K562 (cell line): ENCODE measurements around the gene CHRNE. TPM values are rescaled to one million over a fixed set of nuclear protein-coding genes. Genes with fewer than 3 reads are reported as not detected.

Experiments used
- EWSR1 ChIP-seq: fragments of 450-650 bp; IDR thresholded peaks from 2 replicates; pipeline ENCODE4 v1.6.1; 2018; ENCODE audit warnings: borderline replicate concordance, mild to moderate bottlenecking, low read depth, moderate library complexity; ENCODE audit not compliant: partially characterized antibody
- NCOA2 ChIP-seq, 2 experiments: fragments of 450-650 bp; IDR thresholded peaks; 2 replicates each; pipeline ENCODE4 v1.6.1; 2018; ENCODE audit warnings: mild to moderate bottlenecking in 2 of 2, moderate library complexity in 1 of 2; ENCODE audit not compliant: partially characterized antibody in 2 of 2
- NFE2 ChIP-seq: IDR thresholded peaks from 2 replicates; pipeline ENCODE4 v1.6.1; 2014; ENCODE audit warnings: antibody characterized with exemption, low read depth
- PHF20 ChIP-seq: fragments of 450-650 bp; IDR thresholded peaks from 2 replicates; pipeline ENCODE4 v1.6.1; 2018; ENCODE audit not compliant: partially characterized antibody
- RBM34 ChIP-seq: fragments of 200-400 bp; formaldehyde crosslinking; IDR thresholded peaks from 2 replicates; pipeline ENCODE4 v1.6.1; 2018; ENCODE audit warnings: low read length, borderline replicate concordance; ENCODE audit not compliant: insufficient read depth
- RHOXF2B ChIP-seq: fragments of 250-450 bp; sonication (Bioruptor Pico); conservative IDR thresholded peaks from 2 replicates; pipeline ENCODE4 v1.5.1; 2021
- TAF1 ChIP-seq: IDR thresholded peaks from 2 replicates; pipeline ENCODE4 v1.6.1; 2011; ENCODE audit warnings: mild to moderate bottlenecking, low read length, moderate library complexity; ENCODE audit not compliant: insufficient read depth, control insufficient read depth, severe bottlenecking; ENCODE audit errors: extremely low read depth
- TEAD4 ChIP-seq, 2 experiments: sonication (generic) in 1 of 2; formaldehyde crosslinking in 1 of 2; IDR thresholded peaks; 2 replicates each; pipeline versions ENCODE4 v1.6.1 to v1.8.0; 2012 to 2022; ENCODE audit warnings: borderline replicate concordance in 1 of 2, inconsistent platforms in 1 of 2, low read length in 1 of 2, mild to moderate bottlenecking in 1 of 2, missing genetic modification reagents in 1 of 2
- WHSC1 ChIP-seq: IDR thresholded peaks from one replicate; pipeline ENCODE4 v1.6.1; 2012; ENCODE audit warnings: low read length, control low read depth, inconsistent platforms
- ZBTB1 ChIP-seq: sonication (generic); formaldehyde crosslinking; IDR thresholded peaks from 2 replicates; pipeline ENCODE4 v1.8.1; 2023; ENCODE audit warnings: missing genetic modification reagents, low read depth, mild to moderate bottlenecking, borderline replicate concordance
- ZNF263 ChIP-seq: sonication (generic); formaldehyde crosslinking; IDR thresholded peaks from 2 replicates; pipeline ENCODE4 v1.8.0; 2022; ENCODE audit warnings: mild to moderate bottlenecking, missing genetic modification reagents, borderline replicate concordance
- ZNF431 ChIP-seq: sonication (generic); formaldehyde crosslinking; IDR thresholded peaks from 2 replicates; pipeline ENCODE4 v1.8.0; 2022; ENCODE audit warnings: mild to moderate bottlenecking, missing genetic modification reagents
- ZNF436 ChIP-seq: fragments of 250-450, 450-650 bp; sonication (Bioruptor Pico); formaldehyde crosslinking; IDR thresholded peaks from 2 replicates; pipeline ENCODE4 v1.7.0; 2020; ENCODE audit warnings: mild to moderate bottlenecking
- polyA plus RNA-seq, 8 experiments: library from polyadenylated mRNA; depleted of rRNA in 4 of 8; stranded (reverse) in 5 of 8; unstranded in 3 of 8; fragments of >200 nt; fragmentation: Nextera tagmentation in 2 of 8; fragmentation: Illumina TruSeq in 1 of 8; extraction: Ambion mirVana in 2 of 8; extraction: Trizol in 1 of 8; gene quantifications; 2 replicates each; pipeline versions ENCODE4 v1.2.1 to v1.2.3, GENCODE V29; 2011 to 2014; ENCODE audit warnings: inconsistent platforms in 1 of 8, missing spikeins in 1 of 8
- total RNA-seq, 7 experiments: library from RNA; depleted of rRNA in 6 of 7; stranded (reverse); fragments of >200 nt in 6 of 7; fragmentation: Illumina TruSeq in 2 of 7; extraction: Trizol in 2 of 7; gene quantifications; 2 replicates each; pipeline versions ENCODE4 v1.2.1 to v1.2.3, GENCODE V29; 2011 to 2021; ENCODE audit warnings: low replicate concordance in 1 of 7
- TF ChIP-seq, protein P1 (sequence below): fragments of 250-450 bp; sonication (Bioruptor Pico); IDR thresholded peaks from 2 replicates; pipeline ENCODE4 v1.5.0; 2021; ENCODE audit warnings: mild to moderate bottlenecking, moderate library complexity
- TF ChIP-seq, protein P2 (sequence below): fragments of 250-450 bp; sonication (Bioruptor Pico); IDR thresholded peaks from 2 replicates; pipeline ENCODE4 v1.5.0; 2020; ENCODE audit warnings: mild to moderate bottlenecking, borderline replicate concordance

The CHRNE gene
- total and polyA plus RNA-seq, 9 of the 15 experiments (the other 6 are each of a cell fraction or from before 2014, with no cell fraction given): not detected

DNA sequence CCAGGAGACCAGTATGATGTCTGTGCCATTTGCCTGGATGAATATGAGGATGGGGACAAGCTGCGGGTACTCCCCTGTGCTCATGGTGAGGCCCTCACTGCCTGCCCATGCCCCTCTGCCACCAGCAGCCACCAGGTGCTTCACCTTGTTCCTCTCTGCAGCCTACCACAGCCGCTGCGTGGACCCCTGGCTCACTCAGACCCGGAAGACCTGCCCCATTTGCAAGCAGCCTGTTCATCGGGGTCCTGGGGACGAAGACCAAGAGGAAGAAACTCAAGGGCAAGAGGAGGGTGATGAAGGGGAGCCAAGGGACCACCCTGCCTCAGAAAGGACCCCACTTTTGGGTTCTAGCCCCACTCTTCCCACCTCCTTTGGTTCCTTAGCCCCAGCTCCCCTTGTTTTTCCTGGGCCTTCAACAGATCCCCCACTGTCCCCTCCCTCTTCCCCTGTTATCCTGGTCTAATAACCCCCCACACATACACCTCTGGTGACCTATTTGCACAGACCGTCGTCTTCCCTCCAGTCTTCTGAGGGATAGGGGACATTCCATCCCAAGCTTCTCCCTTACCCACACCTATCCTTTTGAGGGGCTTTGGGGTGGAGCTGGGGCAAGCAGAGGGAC, 41.8 kb upstream of the CHRNE start (continued):
- TF ChIP-seq, protein P1, sequence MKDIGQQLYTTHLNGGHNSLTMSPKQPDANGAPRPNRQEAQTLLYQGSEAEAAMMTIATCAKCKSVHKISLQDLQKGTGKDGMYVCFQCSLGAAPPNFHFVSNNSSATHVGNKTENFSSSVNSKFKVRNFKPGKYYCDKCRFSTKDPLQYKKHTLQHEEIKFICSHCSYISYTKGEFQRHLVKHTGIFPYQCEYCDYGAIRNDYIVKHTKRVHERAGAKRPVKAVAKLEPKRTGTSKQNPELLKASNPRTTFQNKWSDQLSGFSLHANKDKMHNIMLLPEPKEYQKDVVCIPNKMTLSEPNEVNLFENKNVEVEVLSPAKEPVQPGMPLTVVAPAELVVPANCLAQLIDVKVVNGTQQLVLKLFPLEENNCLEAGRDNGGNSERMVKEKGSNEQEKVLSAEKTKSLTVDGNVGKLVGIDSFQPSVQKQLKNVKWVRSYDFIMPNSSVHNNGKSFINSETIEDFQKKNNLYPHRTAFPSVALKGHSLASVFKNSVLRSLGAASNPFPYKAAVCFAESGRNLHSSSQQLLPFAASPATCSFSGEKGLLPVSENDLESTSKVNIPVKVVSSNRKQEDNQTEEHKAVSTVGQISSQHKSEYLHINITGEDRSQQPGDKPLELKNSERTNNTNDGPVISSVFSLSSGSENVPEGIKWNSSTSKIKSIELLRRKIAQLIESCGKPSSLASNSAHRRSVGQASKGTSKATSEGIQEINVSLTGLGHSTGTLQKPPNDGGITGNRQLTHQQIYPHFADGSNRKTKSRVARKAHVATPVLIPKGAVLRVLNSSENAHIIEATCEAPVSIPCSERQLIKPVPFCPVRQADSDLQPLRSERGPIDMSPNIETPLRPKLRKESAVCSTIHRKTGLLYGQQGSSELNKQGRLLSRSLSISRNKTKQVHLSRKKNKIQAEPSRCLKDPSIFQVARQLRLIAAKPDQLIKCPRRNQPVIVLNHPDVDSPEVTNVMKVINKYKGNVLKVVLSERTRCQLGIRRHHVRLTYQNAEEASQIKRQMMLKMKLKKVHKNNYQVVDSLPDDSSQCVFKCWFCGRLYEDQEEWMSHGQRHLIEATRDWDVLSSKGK: no peak
- no peak for TF ChIP-seq WHSC1
- TF ChIP-seq RHOXF2B: no peak
- no peak for TF ChIP-seq ZNF263 (CRISPR knock-in tag)
- no peak for TF ChIP-seq ZNF431 (CRISPR knock-in tag)
- TF ChIP-seq NCOA2 (IDR thresholded peaks at IDR 0.05; ENCODE audit: partially characterized antibody in 2 of 2): no peak
- 0 out of 2 replicates have a peak, but pooled peaks have one; percentile 20 for TF ChIP-seq ZBTB1
- peak; percentile 57 for TF ChIP-seq EWSR1
- TF ChIP-seq PHF20: no peak
- no peak for TF ChIP-seq ZNF436
- no peak for TF ChIP-seq RBM34
- TF ChIP-seq TAF1: no peak
- TF ChIP-seq, protein P2, sequence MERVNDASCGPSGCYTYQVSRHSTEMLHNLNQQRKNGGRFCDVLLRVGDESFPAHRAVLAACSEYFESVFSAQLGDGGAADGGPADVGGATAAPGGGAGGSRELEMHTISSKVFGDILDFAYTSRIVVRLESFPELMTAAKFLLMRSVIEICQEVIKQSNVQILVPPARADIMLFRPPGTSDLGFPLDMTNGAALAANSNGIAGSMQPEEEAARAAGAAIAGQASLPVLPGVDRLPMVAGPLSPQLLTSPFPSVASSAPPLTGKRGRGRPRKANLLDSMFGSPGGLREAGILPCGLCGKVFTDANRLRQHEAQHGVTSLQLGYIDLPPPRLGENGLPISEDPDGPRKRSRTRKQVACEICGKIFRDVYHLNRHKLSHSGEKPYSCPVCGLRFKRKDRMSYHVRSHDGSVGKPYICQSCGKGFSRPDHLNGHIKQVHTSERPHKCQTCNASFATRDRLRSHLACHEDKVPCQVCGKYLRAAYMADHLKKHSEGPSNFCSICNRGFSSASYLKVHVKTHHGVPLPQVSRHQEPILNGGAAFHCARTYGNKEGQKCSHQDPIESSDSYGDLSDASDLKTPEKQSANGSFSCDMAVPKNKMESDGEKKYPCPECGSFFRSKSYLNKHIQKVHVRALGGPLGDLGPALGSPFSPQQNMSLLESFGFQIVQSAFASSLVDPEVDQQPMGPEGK (CRISPR knock-in tag): no peak
- no peak for TF ChIP-seq NFE2
- no peak for TF ChIP-seq TEAD4 (IDR thresholded peaks at IDR 0.05; ENCODE audit: low read length)
- TF ChIP-seq TEAD4 (CRISPR knock-in tag; IDR thresholded peaks at IDR 0.05; ENCODE audit: borderline replicate concordance): no peak
